ENCODE measurements around the gene TTK.

TTK gene

GRCh38 chr6:80004173-80005072 is at the start of gene TTK:
Gene TTK, plus strand, starts transcription at chr6:80004649. Its CDS starts 1,195 bp downstream, at chr6:80005844.
- peak; percentile 89 for DNase-seq

GRCh38 chr6:79954849-79955248 is 49.6 kb upstream of the TTK start:
- no peak for DNase-seq

- DNase-seq: no peak
These were observed 39.8 kb upstream of the TTK start for GRCh38 chr6:79964607-79965081.

GRCh38 chr6:79967178-79967577 is 37.3 kb upstream of the TTK start:
- no peak for DNase-seq

- no peak for DNase-seq
These were observed 34.7 kb upstream of the TTK start for GRCh38 chr6:79969784-79970183.

- no peak for DNase-seq
These were observed 33.3 kb upstream of the TTK start for GRCh38 chr6:79971193-79971592.

- DNase-seq: no peak
These were observed 22.8 kb upstream of the TTK start for GRCh38 chr6:79981652-79982051.

- no peak for DNase-seq
These were observed 20.2 kb upstream of the TTK start for GRCh38 chr6:79984261-79984660.

GRCh38 chr6:79985128-79985527 is 19.3 kb upstream of the TTK start:
- DNase-seq: no peak

- DNase-seq: no peak
These were observed 14.8 kb upstream of the TTK start for GRCh38 chr6:79989641-79990040.

GRCh38 chr6:79993012-79993910 is 11.2 kb upstream of the TTK start:
- DNase-seq: no peak

- no peak for DNase-seq
These were observed 10.5 kb upstream of the TTK start for GRCh38 chr6:79993911-79994309.

GRCh38 chr6:79997728-79998127 is 6.7 kb upstream of the TTK start:
- DNase-seq: no peak

GRCh38 chr6:80001337-80001736 is 3.1 kb upstream of the TTK start:
- no peak for DNase-seq

- DNase-seq: no peak
These were observed 650 bp upstream of the TTK start for GRCh38 chr6:80003826-80004172.

- DNase-seq: no peak
These were observed 957 bp downstream of the TTK start for GRCh38 chr6:80005406-80005805.

- no peak for DNase-seq
These were observed 2.1 kb downstream of the TTK start for GRCh38 chr6:80006541-80006940.

- no peak for DNase-seq
These were observed 5.1 kb downstream of the TTK start for GRCh38 chr6:80009531-80009930.

- DNase-seq: no peak
These were observed 5.8 kb downstream of the TTK start for GRCh38 chr6:80010288-80010687.

- DNase-seq: no peak
These were observed 11.5 kb downstream of the TTK start for GRCh38 chr6:80015839-80016435.

GRCh38 chr6:80020381-80021120 is 16.1 kb downstream of the TTK start:
- no peak for DNase-seq

- DNase-seq: no peak
These were observed 16.7 kb downstream of the TTK start for GRCh38 chr6:80021131-80021530.

- DNase-seq: no peak
These were observed 17.1 kb downstream of the TTK start for GRCh38 chr6:80021591-80021990.

All from GDM1 (cell line).